ENCODE data around the gene COA4.
"Not testable (repeated sequence)": the region's sequence is repeated elsewhere in the genome, so short reads cannot be mapped to it uniquely, and the experiment has no call there.

- not testable (repeated sequence) for TF ChIP-seq POLR2A (IDR thresholded peaks at IDR 0.05)
- TF ChIP-seq, protein P1, sequence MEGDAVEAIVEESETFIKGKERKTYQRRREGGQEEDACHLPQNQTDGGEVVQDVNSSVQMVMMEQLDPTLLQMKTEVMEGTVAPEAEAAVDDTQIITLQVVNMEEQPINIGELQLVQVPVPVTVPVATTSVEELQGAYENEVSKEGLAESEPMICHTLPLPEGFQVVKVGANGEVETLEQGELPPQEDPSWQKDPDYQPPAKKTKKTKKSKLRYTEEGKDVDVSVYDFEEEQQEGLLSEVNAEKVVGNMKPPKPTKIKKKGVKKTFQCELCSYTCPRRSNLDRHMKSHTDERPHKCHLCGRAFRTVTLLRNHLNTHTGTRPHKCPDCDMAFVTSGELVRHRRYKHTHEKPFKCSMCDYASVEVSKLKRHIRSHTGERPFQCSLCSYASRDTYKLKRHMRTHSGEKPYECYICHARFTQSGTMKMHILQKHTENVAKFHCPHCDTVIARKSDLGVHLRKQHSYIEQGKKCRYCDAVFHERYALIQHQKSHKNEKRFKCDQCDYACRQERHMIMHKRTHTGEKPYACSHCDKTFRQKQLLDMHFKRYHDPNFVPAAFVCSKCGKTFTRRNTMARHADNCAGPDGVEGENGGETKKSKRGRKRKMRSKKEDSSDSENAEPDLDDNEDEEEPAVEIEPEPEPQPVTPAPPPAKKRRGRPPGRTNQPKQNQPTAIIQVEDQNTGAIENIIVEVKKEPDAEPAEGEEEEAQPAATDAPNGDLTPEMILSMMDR (IDR thresholded peaks at IDR 0.05), result not testable (repeated sequence)
Observed at GRCh38 chr11:73880449-73880848, 3.8 kb upstream of the COA4 start.
